Measurements from ENCODE around the gene LITAFD.
A peak's percentile ranks its signal among the peaks of the same experiment; 100 is the strongest.

LITAFD gene

DNA sequence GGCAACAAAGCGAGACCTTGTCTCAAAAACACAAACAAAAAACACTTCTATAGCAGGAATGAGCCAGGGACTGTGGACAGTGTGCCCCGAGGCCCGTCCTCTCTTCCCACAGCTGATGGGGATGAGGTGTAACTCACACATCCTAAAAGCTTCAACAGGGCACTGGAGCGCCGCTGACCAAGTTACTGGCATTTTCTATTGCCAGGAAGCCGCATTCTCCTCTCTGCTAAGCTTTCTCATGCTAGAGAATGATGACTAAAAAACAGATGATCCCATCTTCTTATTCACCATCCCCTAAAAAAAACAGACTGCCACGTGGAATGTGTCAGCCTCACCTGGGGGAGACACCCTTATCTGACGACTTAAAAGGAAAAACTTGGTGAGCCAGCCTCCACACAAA, 29.6 kb upstream of the LITAFD start:
- TF ChIP-seq, protein P1, sequence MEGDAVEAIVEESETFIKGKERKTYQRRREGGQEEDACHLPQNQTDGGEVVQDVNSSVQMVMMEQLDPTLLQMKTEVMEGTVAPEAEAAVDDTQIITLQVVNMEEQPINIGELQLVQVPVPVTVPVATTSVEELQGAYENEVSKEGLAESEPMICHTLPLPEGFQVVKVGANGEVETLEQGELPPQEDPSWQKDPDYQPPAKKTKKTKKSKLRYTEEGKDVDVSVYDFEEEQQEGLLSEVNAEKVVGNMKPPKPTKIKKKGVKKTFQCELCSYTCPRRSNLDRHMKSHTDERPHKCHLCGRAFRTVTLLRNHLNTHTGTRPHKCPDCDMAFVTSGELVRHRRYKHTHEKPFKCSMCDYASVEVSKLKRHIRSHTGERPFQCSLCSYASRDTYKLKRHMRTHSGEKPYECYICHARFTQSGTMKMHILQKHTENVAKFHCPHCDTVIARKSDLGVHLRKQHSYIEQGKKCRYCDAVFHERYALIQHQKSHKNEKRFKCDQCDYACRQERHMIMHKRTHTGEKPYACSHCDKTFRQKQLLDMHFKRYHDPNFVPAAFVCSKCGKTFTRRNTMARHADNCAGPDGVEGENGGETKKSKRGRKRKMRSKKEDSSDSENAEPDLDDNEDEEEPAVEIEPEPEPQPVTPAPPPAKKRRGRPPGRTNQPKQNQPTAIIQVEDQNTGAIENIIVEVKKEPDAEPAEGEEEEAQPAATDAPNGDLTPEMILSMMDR (conservative IDR thresholded peaks at IDR 0.05; ENCODE audit: low read depth, low read length): no peak
- no peak for DNase-seq (ENCODE audit: low read depth)
- no peak overlapping the region for H3K4me3 ChIP-seq (ENCODE audit: low read depth, low read length)

DNA sequence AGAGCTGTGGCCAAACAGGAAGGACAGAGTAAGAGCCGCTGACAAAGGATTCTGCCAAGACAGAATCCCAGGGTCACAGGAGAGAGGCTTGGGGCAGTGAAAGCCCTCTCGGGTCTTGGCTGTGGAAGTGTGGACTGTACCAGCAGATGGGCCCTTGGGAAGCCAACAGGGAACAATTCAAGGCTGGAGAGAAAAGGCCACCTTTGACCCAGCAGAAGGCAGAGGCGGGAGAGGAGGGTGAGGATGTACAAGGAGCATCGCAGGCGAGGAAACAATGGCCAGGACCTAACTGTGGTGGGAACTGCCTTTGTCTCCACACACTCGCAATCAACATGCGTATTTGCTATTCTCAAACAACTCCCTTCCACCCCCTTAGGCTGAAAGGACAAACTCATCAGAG, 29.0 kb upstream of the LITAFD start:
- no peak overlapping the region for H3K4me3 ChIP-seq (ENCODE audit: low read depth, low read length)
- no peak for DNase-seq (ENCODE audit: low read depth)
- TF ChIP-seq, protein P1 (conservative IDR thresholded peaks at IDR 0.05; ENCODE audit: low read depth, low read length): no peak

DNA sequence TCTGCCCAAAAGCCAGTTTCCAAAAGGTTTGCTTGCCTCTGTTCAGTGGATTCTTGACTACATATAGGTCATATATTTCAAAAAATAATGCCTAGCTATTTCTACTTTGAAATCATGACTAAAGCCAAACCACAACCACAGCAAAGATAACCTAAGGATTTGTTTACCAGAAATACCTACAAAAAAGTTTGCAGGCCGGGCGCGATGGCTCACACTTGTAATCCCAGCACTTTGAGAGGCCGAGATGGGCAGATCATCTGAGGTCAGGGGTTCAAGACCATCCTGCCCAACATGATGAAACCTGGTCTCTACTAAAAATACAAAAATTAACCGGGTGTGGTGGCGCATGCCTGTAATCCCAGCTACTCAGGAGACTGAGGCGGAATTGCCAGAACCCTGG, 28.5 kb upstream of the LITAFD start:
- TF ChIP-seq, protein P1 (conservative IDR thresholded peaks at IDR 0.05; ENCODE audit: low read depth, low read length): no peak
- no peak overlapping the region for H3K4me3 ChIP-seq (ENCODE audit: low read depth, low read length)
- peak; percentile 54 for DNase-seq (ENCODE audit: low read depth)

DNA sequence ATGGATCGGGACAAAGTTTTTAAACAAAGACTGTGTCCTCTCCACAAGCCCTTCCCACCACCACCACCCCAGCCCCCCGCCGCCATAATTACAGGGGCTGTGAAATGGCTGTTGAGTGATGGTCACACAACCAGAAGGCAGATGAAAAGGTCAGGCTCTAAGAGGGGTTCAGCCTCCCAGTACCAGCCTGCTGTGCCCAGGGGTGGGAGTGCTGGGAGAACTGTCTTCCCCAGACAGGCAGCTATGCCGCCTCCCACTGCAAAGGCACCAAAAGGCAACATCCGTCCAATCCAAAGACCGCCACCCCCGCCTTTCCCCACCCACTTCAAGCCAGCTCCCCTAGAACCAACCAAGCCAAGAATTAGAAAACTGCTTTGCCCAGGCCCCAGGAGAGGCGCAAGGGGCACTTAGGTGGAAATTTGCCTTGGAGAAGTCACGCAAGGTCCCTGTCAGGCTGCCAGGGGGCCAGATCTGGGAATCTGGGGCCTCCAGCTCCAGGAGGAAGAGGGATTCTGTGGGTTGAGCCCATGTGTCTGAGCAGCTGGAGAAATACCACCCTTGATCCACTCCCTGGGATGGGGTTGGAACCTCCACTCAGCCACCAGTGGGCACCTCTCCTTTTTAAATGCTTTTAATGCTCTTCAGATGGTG, 27.7 kb upstream of the LITAFD start:
- DNase-seq (ENCODE audit: low read depth): no peak
- TF ChIP-seq, protein P1 (conservative IDR thresholded peaks at IDR 0.05; ENCODE audit: low read depth, low read length): no peak
- H3K4me3 ChIP-seq (ENCODE audit: low read depth, low read length): no peak overlapping the region

DNA sequence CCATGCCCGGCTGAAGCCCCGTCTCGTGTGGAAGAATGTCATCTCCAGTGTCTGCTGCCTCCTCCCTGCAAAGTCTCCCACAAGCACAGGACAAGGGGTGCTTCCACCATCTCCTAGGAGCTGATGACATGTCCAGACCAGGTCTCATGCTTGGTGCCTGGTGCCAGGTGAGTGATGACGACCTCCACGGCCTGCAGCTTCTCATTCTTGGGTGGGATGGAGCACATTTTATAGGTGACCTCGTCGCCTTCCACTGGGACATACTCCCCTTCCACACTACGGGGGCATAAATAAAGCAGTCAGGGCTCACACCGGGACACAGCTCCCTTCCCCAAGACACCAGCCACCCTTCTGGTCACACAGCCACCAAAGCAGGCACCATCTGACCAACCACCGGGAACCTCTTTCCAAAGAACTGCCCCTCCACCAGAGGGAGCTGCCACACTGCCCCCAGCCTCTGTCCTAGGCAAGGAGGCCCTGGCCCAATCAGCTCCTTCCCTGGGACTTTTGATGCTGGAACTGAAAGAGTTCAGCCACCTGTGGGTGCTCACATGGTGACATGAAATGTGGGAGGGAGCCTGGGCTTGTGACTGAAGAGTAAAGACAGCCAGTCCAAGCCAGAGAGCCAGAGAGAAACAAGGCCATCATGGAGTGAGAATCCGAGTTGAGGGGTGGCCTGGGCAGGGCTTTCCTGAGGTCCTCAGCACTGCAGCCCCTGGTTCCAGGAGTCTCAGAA, 26.9 kb upstream of the LITAFD start:
- TF ChIP-seq, protein P1 (conservative IDR thresholded peaks at IDR 0.05; ENCODE audit: low read depth, low read length): peak; percentile 36
- H3K4me3 ChIP-seq (ENCODE audit: low read depth, low read length): no peak overlapping the region
- DNase-seq (ENCODE audit: low read depth): no peak

DNA sequence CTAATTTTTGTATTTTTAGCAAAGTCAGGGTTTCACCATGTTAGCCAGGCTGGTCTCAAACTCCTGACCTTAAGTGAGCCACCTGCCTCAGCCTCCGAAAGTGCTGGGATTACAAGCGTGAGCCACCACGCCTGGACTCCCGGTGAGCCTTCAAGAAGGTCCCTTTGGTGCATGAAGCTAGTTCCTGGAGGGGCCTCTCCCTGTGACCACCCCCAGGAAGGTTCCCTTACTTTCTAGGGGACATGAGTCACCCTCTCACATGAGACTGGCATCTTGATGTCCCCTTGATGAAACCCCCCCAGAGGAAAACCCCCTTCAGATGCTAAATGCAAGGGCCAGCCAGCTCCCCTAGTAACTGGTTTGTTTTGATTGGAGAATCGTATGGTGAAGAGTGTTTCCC, 26.2 kb upstream of the LITAFD start:
- TF ChIP-seq, protein P1 (conservative IDR thresholded peaks at IDR 0.05; ENCODE audit: low read depth, low read length): no peak
- no peak for DNase-seq (ENCODE audit: low read depth)
- no peak overlapping the region for H3K4me3 ChIP-seq (ENCODE audit: low read depth, low read length)

All from choroid plexus epithelial cell (primary cell).